ENCODE data around the gene MSRB3.

Gene MSRB3

GRCh38 chr12:65466911-65467310 is 188.4 kb downstream of the MSRB3 start:
- Histone ChIP-seq H3K9me3 (ENCODE audit: insufficient read depth, low read length) (no peaks in the 10 kb centered on the region), H3K27me3 (ENCODE audit: low read length) (no peaks in the 10 kb centered on the region), H3F3A (ENCODE audit: insufficient read depth) (no peaks in the 10 kb centered on the region), H3K36me3 (ENCODE audit: low read length) (no peaks in the 10 kb centered on the region), H3K4me3 (ENCODE audit: insufficient read depth, low read length, poor library complexity, severe bottlenecking) (no peak overlapping the region), H3K9ac (ENCODE audit: low read length) (no peak overlapping the region), H4K20me1 (ENCODE audit: low read depth, low read length) (no peaks in the 10 kb centered on the region), H2AFZ (ENCODE audit: low read depth, low read length, severe bottlenecking) (no peak overlapping the region), H3K27ac (ENCODE audit: low read depth, low read length) (no peak overlapping the region), H3K79me2 (ENCODE audit: insufficient read depth, low read length) (no peaks in the 10 kb centered on the region), H3K4me2 (ENCODE audit: low read depth, low read length, poor library complexity, severe bottlenecking) (no peak overlapping the region), H3K9me2 (replicated peaks; ENCODE audit: insufficient read depth, low read length) (no peaks in the 10 kb centered on the region)
- TF ChIP-seq EZH2phosphoT487 (conservative IDR thresholded peaks at IDR 0.05; ENCODE audit: low read length): no peak
- TF ChIP-seq CTCF (IDR thresholded peaks at IDR 0.05; ENCODE audit: insufficient read depth, low read length, poor library complexity, severe bottlenecking): no peak

GRCh38 chr12:65470256-65470655 is 191.8 kb downstream of the MSRB3 start:
- Histone ChIP-seq H3K27ac (ENCODE audit: low read depth, low read length) (no peak overlapping the region), H2AFZ (ENCODE audit: low read depth, low read length, severe bottlenecking) (no peak overlapping the region), H3K4me3 (ENCODE audit: insufficient read depth, low read length, poor library complexity, severe bottlenecking) (no peak overlapping the region), H4K20me1 (ENCODE audit: low read depth, low read length) (no peaks in the 10 kb centered on the region), H3K9me3 (ENCODE audit: insufficient read depth, low read length) (no peaks in the 10 kb centered on the region), H3K79me2 (ENCODE audit: insufficient read depth, low read length) (no peaks in the 10 kb centered on the region), H3K9ac (ENCODE audit: low read length) (no peak overlapping the region), H3K27me3 (ENCODE audit: low read length) (no peaks in the 10 kb centered on the region), H3K4me2 (ENCODE audit: low read depth, low read length, poor library complexity, severe bottlenecking) (no peak overlapping the region), H3F3A (ENCODE audit: insufficient read depth) (no peaks in the 10 kb centered on the region), H3K9me2 (replicated peaks; ENCODE audit: insufficient read depth, low read length) (no peaks in the 10 kb centered on the region), H3K36me3 (ENCODE audit: low read length) (no peaks in the 10 kb centered on the region)
- TF ChIP-seq CTCF (IDR thresholded peaks at IDR 0.05; ENCODE audit: insufficient read depth, low read length, poor library complexity, severe bottlenecking) (no peak), EZH2phosphoT487 (conservative IDR thresholded peaks at IDR 0.05; ENCODE audit: low read length) (no peak)

- no peaks in the 10 kb centered on the region for H3K9me2 ChIP-seq (replicated peaks; ENCODE audit: insufficient read depth, low read length)
Measured at GRCh38 chr12:65472079-65472478, 193.6 kb downstream of the MSRB3 start.

More at GRCh38 chr12:65472079-65472478, 193.6 kb downstream of the MSRB3 start:
- no peak overlapping the region for H3K4me2 ChIP-seq (ENCODE audit: low read depth, low read length, poor library complexity, severe bottlenecking)
- H3F3A ChIP-seq (ENCODE audit: insufficient read depth): no peaks in the 10 kb centered on the region
- TF ChIP-seq EZH2phosphoT487 (conservative IDR thresholded peaks at IDR 0.05; ENCODE audit: low read length): no peak
- TF ChIP-seq CTCF (IDR thresholded peaks at IDR 0.05; ENCODE audit: insufficient read depth, low read length, poor library complexity, severe bottlenecking): no peak
- H3K9ac ChIP-seq (ENCODE audit: low read length): no peak overlapping the region
- no peaks in the 10 kb centered on the region for H4K20me1 ChIP-seq (ENCODE audit: low read depth, low read length)
- H3K36me3 ChIP-seq (ENCODE audit: low read length): no peaks in the 10 kb centered on the region
- H2AFZ ChIP-seq (ENCODE audit: low read depth, low read length, severe bottlenecking): no peak overlapping the region
- H3K27ac ChIP-seq (ENCODE audit: low read depth, low read length): no peak overlapping the region
- H3K27me3 ChIP-seq (ENCODE audit: low read length): no peaks in the 10 kb centered on the region
- no peak overlapping the region for H3K4me3 ChIP-seq (ENCODE audit: insufficient read depth, low read length, poor library complexity, severe bottlenecking)
- H3K79me2 ChIP-seq (ENCODE audit: insufficient read depth, low read length): no peaks in the 10 kb centered on the region
- H3K9me3 ChIP-seq (ENCODE audit: insufficient read depth, low read length): no peaks in the 10 kb centered on the region
